HG02759 (cell line): ENCODE data around the gene MGP.

Experiments
- ATAC-seq: cut with Tn5 transposase; IDR thresholded peaks from one replicate; pipeline ENCODE4 v1.9.1; 2021; ENCODE audit warnings: mild to moderate bottlenecking, moderate library complexity; ENCODE audit not compliant: unreplicated experiment

Gene MGP

GRCh38 chr12:14885718-14886221 is at the start of gene MGP:
Gene MGP, minus strand, starts transcription at chr12:14885854. Its CDS starts 63 bp downstream, at chr12:14885791.
- no peak for ATAC-seq

GRCh38 chr12:14935031-14935430 is 49.4 kb upstream of the MGP start:
- ATAC-seq: no peak

- ATAC-seq: no peak
Observed at GRCh38 chr12:14934511-14934910, 48.9 kb upstream of the MGP start.

GRCh38 chr12:14931791-14932560 is 46.3 kb upstream of the MGP start:
- no peak for ATAC-seq

- no peak for ATAC-seq
Observed at GRCh38 chr12:14931359-14931758, 45.7 kb upstream of the MGP start.

GRCh38 chr12:14930299-14930698 is 44.6 kb upstream of the MGP start:
- ATAC-seq: no peak

GRCh38 chr12:14928931-14929330 is 43.3 kb upstream of the MGP start:
- no peak for ATAC-seq

GRCh38 chr12:14927267-14927666 is 41.6 kb upstream of the MGP start:
- ATAC-seq: no peak

GRCh38 chr12:14924541-14924940 is 38.9 kb upstream of the MGP start:
- ATAC-seq: no peak

GRCh38 chr12:14923944-14924343 is 38.3 kb upstream of the MGP start:
- no peak for ATAC-seq

GRCh38 chr12:14921218-14921617 is 35.6 kb upstream of the MGP start:
- no peak for ATAC-seq

GRCh38 chr12:14920475-14921126 is 34.9 kb upstream of the MGP start:
- ATAC-seq: no peak

- no peak for ATAC-seq
Observed at GRCh38 chr12:14919455-14919854, 33.8 kb upstream of the MGP start.

- no peak for ATAC-seq
Observed at GRCh38 chr12:14915736-14916135, 30.1 kb upstream of the MGP start.

GRCh38 chr12:14913381-14913781 is 27.7 kb upstream of the MGP start:
- ATAC-seq: no peak

- ATAC-seq: no peak
Observed at GRCh38 chr12:14911131-14911530, 25.5 kb upstream of the MGP start.

- no peak for ATAC-seq
Observed at GRCh38 chr12:14910090-14910915, 24.6 kb upstream of the MGP start.

- no peak for ATAC-seq
Observed at GRCh38 chr12:14907953-14908352, 22.3 kb upstream of the MGP start.

GRCh38 chr12:14906114-14906513 is 20.5 kb upstream of the MGP start:
- no peak for ATAC-seq

- ATAC-seq: no peak
Observed at GRCh38 chr12:14905269-14906004, 19.8 kb upstream of the MGP start.

GRCh38 chr12:14904854-14905253 is 19.2 kb upstream of the MGP start:
- no peak for ATAC-seq
